GM18502 (cell line): Measurements from ENCODE around the gene DSCAML1.

ENCODE experiments used
- ATAC-seq: cut with Tn5 transposase; IDR thresholded peaks from one replicate; pipeline ENCODE4 v1.9.1; 2021; ENCODE audit warnings: mild to moderate bottlenecking; ENCODE audit not compliant: unreplicated experiment, poor library complexity

DSCAML1 gene

DNA sequence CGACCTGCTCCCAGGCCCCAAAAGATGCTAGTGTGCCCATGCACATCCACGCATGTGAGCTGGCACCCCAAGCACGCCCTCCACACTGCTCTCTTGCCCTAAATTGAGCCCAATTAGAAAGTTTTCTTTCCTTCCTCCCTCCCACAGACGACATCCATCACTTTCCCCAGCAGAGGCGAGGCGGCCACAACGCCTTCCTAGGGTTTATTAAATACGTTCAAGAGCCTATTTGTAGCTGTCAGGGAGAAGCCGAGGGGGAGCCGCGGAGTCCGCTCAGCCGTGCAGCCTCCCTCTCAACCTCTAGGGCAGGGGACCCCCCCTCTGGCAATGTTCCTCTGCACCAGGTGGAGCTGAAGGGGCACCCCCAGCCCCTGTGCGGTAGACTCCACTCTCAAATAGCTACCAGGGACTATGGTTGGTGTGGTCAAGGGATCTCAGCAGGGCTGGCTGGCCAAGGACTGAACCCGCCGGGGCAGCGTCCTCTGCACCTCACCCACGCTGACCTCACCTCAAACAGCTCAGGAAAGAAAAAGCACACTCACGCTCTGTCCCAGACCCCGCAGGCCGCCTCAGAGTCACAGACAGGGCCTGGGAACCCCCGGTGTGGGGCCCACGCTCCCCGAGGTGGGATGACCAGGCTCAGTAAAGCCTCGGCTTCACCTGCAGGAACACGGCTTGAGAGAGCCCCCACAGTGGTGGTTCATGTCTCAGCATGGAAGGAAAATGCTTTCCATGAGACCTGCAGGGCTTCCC lies 152.4 kb downstream of the DSCAML1 start:
- ATAC-seq = no peak

- no peak for ATAC-seq
These were observed 153.3 kb downstream of the DSCAML1 start for GRCh38 chr11:117643606-117644300.

DNA sequence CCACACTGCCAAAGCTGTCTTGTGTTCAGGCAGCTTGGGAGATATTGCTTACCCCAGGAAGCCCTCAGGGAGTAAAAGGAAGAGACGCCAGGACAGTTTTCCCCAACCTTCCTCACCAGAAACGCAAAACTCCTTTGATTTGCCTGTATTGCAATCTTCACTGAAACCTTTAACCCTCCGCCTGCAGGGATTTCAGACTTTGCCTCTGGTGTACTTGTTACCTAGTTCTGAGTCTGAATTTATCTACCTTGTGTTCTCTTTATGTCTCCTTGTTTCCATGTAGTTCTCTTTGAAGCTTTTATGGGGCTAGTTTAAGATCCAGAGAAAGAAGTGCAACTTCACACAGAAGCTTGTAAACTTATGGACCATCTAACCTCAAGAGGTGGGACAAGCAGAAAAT lies 154.2 kb downstream of the DSCAML1 start:
- no peak for ATAC-seq

DNA sequence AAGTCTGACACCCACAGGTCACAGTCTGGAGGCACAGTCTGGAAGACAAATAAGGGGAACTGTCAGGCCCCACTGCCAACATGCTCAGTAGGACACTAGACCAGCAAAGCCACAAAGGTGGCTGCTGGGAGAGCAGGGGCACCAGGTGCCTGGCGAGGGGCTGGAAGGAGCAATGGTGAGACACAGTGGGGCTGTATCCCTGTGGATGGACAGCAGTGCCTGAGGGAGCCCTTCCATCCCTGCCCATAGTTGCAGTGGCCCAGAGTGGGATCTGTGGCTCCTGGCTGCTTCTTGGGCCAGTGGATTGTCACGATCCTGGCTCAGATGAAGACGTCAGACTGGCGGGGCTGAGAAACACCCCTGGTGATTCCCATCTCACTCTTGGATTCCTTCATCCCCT lies 154.6 kb downstream of the DSCAML1 start:
- no peak for ATAC-seq

DNA sequence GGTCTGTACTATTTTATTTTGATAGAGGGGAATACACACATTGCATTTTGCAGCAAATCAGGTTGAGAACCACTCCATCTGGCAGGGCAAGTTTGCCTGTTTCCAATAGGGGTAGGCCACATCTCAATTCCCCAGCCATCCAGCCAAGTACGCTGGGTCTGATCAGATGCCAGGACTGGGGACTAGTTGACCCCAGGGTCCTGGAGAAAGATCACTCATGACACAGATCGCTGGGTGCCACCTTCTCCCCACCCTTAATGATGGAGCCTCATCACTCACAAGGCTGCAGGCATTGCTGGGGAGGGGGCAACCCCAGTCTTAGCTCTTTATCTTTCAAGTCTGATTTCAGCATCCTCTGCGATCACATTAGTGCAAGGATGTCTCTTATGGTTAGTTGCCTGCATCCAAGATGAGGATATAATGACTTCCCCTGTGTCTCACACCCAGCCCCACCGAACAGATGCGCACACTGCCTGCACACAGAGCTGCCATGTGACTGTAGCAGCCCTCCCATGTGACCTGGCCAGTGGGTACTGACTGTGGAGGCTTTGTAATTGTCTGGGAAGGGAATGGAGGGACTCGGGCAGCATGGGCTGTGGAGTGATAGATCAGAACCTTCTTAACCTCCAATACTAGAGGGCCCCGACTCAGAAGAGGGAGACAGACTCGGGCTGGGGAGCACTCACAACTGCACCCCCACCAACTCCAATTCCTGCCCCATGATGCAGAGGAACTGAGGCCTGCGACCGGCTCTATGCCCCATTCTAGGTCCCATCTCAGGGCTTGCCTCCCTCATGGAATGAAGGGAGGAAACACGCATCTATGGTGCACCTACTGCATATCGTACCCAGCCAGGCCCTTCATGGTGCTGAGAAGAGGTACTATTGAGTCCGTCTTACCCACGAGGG lies 155.8 kb downstream of the DSCAML1 start:
- no peak for ATAC-seq

DNA sequence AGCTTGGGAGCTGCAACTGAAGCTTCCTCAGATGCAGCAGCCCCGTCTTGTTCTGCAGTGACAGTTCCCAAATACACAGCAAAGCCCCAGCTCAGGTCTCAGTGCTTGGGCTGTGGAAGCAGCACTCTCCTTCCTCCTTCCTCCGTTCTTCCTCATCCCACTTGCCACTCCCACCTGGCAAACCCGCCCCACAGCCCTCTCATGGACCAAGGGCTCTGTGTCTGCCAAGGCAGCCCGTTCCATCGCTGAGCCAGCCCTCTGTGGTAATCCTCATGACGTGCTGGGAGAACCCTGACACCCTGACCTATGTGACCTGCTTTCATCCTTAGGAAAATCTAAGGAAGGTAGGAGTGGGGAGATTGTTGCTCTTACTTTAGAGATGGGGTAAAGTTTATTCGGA lies 157.0 kb downstream of the DSCAML1 start:
- no peak for ATAC-seq

- no peak for ATAC-seq
These were observed 157.4 kb downstream of the DSCAML1 start for GRCh38 chr11:117639601-117640000.

- ATAC-seq = no peak
These were observed 158.0 kb downstream of the DSCAML1 start for GRCh38 chr11:117638911-117639543.

DNA sequence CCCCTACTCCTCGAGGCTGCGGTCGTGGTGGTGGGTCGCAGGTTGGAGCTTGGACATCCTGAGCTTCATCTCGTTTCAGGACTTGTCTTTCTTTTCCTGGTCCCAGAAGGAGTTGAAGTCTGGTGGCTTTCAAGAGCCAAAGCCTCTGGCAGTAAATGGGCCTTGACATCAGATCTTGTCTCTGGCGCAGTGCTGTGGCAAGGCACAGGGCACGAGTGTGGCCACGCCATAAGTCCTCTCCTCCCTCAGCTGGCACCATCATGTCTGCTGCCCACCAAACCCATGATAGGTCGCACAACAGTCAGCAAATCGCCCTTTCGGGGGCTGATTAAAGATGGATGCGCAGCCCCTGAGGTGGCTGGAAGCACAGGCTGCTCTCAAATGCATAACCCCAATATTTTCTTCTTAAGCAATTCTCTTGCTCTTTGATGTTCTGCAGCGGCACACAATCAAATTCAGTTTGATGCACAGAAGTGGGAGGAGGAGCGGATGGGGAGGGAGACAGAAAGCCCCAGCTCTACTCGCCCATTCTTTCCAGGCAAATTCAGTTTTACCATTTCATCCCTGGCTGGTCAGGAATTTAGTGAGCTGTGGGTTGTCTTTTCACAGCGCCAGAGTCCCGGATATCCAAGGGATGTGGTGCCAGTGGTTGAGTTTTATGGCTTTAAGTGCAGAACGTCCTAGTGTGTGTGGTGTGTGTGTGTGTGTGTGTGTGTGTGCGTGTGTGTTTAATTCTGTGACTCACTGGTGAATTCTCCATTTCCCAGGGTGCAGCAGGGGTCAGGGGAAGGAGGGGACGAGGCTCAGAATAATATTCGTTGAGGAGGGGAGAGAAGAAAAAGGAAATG lies 162.0 kb downstream of the DSCAML1 start:
- no peak for ATAC-seq

DNA sequence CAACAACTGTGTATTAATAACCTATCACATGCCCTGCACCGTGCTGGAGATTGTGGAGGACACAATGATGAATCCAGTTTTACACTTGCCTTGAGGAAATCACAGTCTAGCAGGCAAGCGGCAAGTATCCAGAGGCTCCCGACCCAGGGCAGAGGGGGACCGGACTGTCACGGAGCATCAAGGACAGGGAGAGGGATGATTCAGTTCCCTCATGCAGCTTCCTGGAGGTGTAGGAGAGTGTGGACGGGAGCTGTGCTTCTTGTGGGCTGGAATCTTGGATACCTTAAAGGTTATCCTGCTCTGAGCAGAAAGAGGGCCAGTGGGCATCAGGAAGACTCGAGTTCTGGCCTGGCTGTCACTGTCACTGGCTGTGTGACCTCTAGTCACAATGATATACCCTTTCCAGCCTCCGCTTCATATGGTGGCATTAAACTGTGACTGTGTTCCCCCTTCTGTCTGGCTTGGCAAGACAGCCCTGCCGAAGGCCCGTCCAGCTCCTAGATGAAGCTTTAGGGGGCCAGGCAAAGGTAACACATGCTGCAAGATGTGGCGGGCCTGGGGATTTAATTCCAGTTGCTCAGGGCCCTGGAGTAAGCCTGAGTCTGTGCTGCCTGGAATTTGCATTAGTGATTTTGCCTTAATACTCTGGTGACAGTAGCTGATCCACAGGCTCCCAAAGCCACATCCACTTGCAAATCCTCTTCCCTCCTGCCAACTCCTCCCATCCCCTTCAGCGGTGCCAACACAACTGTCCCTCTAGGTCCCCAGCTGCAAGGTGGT lies 162.8 kb downstream of the DSCAML1 start:
- no peak for ATAC-seq

DNA sequence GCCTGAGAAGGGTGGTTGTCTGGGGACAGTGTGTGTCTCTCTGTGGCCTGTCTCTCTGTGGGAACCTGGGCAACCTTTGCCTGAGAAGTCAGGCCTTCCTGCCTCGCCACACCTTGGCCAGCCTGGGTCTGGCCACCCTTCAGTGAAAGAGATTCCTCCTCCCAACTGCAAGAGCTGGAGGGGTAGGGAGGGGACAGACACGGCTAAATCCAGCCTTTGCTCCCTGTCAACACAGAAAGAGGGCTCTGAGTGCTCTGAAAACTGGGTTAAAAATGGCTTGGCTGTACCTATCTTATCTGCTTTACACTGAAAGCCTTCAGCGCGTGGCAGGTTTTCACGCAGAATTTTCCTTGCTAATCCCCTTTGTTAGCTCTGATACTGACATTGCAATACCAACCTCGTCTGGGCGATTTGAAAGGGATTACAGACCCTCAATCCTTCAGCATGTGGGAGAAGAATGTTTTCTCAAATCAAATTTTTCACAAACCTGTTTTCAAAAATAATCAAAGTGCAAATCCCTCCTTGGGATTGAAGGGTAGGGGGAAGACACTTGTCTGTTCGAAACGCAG lies 163.7 kb downstream of the DSCAML1 start:
- ATAC-seq = no peak

GRCh38 chr11:117632306-117632705 lies 164.7 kb downstream of the DSCAML1 start:
- ATAC-seq = no peak

DNA sequence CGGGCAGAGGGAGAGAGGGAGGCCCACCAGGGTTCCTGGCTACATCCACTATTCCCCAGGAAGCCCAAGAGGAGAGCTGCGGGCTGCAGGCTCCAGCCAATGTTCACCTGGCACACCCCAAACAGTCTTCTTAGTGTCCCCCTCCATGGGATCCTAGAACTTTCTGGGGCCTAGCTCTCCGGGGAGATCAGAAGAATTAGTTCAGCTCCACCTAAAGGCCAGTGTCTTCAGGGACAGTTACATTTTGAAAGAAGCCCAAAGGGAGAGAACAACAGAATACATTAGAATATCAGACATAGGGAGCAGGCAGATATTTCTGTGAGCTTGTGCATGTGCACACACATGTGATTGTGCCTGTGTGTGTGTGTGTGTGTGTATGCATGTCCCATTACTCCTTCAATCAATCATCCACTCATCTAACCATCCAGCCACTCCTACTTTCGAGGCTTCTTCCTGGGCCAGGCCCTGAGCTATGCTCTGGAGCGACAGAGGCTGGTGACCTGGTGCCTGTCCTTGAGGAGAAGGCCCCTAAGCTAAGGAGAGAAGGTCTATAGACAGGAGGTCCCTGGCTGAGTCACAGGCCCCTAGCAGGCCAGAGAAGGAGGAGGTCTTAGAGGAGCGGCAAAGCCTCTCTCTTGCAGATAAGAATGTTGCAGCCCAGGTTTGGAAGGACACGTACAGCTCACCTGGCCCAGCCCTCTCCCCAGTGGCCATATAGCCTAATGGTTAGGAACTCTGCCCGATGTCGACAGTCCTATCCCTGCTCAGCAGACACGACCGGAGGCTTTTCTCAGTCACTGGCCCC lies 165.5 kb downstream of the DSCAML1 start:
- no peak for ATAC-seq

DNA sequence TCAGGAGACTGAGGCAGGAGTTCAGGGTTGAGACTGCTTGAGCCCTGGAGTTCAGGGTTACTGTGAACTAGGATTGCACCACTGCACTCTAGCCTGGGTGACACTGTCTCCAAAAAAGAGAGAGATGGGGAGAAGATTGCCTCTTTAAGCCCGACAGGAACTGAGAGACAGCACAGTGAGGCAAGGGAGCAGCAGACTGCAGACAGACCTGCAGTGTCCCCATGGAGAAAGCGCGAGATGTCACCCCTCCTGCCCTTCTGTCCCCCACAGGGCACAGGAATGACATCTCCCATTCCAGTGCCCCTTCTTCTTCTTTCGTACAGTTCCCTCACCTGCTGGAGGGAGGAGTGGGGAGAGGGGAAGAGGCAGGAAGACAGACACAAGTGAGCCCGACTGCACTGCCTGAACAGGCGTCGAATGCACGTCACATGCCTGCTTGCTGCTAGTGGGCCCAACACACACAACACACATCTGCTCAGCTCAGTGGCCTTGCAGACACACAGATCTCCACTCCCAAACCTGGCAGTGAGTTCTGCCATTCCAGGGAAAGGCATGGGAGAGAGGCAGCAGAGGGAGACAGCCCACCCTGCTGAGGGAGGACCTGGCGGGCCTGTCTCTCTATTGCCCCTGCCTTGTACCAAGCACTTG lies 167.0 kb downstream of the DSCAML1 start:
- no peak for ATAC-seq

DNA sequence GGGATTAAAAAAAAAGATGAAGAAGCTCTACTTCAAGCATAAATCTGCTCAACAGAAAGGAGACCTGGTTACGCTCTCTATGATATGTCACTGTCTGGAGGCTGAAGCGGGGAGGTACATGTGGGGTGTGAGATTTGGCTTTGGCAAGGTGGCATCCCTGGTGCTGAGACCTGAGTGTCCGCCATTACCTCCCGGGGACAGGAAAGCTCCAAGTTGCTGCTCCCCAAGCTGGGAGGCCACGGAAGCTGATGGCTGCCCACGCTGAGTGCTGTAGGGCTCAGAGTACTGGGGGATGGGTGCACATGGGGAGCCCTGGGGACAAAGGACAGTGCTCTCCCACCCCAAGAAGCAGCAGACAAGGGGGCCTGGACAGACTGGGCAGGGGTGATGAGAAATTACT lies 167.9 kb downstream of the DSCAML1 start:
- no peak for ATAC-seq

- no peak for ATAC-seq
These were observed 169.8 kb downstream of the DSCAML1 start for GRCh38 chr11:117627259-117627658.

DNA sequence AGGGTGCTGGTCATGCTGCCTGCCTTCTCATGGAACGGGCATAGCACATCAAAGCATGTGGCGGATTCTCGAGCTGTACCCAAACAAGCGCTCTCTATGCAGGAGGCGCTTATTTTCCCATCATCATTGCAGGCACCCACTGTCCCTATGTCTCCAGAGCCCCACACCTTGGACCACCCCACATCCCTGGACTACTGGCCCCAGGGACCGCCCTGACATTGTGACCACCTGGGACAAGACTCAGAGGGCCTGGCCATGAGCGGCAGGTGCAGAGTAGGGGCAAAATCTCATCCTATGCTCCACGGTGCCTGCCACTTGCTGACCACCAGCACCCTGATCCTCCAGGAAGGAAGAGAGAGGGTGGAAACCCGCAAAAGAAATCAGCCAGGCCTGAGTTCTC lies 170.4 kb downstream of the DSCAML1 start:
- no peak for ATAC-seq
